ENCODE results near the gene PDE6B. TPM values are rescaled to one million over a fixed set of nuclear protein-coding genes. Genes with fewer than 3 reads are reported as not detected.

Gene PDE6B
- total RNA-seq, 1 donor from 2014 or later: 15.0 TPM

DNA sequence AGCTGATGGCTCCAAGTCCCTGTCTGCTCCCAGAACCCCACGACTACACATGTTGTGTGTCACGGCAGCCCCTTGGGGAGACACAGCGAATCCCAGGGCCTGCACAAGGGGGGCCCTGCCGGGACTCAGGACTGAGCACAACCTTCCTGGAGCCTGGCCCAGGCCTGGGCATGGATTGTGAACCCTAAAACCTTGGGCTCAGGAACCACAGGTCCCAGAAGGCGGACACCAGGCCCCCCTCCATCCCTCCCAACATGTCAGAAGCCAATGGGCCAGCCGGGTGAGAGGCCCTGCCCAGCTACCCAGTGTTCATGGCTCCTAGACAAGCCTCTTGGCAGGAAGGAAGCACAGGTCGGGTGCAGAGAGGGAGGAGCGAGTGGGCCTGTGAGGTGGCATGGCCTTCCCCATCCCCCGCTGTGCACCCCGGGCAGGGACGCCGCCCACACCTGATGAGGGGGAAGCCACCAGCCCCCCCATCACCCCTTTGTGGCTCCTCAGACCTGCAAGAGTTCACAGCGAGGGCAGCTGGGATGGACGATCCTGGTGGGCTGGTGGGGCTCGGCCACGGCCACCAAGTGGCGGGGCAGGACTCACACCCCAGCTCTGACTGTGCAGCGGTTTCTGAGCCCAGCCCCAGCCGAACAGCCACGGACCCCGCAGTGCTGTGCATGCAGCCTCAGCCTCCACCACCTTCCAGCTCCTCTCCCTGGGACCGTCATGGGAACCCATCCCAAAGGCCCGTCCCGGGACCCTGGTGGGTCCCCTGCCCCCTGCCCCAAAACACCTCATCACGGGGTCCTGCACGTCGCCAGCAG lies 3.7 kb downstream of the PDE6B start:
- Mint-ChIP-seq H3K36me3 (ENCODE audit: low read depth) (no peaks in the 10 kb centered on the region), H3K9me3 (peaks cover 7% of the 10 kb centered on the region), H3K4me3 (no peak overlapping the region), H3K27me3 (peaks cover 4% of the 10 kb centered on the region), H3K4me1 (no peaks in the 10 kb centered on the region), H3K27ac (no peak overlapping the region)
- DNase-seq: no peak
- POLR2A ChIA-PET: no interaction called here
- CTCF ChIA-PET: no interaction called here
- intact Hi-C loops (cut with micrococcal nuclease): no loop called here
- ATAC-seq (ENCODE audit: low read depth): no peak
- TF ChIP-seq, protein P1, sequence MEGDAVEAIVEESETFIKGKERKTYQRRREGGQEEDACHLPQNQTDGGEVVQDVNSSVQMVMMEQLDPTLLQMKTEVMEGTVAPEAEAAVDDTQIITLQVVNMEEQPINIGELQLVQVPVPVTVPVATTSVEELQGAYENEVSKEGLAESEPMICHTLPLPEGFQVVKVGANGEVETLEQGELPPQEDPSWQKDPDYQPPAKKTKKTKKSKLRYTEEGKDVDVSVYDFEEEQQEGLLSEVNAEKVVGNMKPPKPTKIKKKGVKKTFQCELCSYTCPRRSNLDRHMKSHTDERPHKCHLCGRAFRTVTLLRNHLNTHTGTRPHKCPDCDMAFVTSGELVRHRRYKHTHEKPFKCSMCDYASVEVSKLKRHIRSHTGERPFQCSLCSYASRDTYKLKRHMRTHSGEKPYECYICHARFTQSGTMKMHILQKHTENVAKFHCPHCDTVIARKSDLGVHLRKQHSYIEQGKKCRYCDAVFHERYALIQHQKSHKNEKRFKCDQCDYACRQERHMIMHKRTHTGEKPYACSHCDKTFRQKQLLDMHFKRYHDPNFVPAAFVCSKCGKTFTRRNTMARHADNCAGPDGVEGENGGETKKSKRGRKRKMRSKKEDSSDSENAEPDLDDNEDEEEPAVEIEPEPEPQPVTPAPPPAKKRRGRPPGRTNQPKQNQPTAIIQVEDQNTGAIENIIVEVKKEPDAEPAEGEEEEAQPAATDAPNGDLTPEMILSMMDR (IDR thresholded peaks at IDR 0.05): no peak

DNA sequence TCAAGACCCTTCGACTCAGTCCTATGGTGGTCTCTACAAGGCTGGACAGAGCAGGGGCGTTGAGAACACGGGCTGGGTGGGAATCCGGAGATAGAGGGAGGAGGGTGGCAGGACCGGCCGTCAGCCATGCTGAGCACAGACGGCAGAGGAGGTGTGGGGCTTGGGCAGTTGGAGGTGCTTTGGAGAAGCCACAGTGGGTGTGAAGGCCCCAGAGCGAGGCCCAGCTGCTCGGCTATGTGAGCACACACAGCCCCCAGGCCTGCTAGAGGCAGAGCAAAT lies 4.2 kb downstream of the PDE6B start:
- intact Hi-C loops (cut with micrococcal nuclease): no loop called here
- DNase-seq (no peak), ATAC-seq (ENCODE audit: low read depth) (no peak)
- ChIA-PET CTCF (no interaction called here), POLR2A (no interaction called here)
- TF ChIP-seq, protein P1 (IDR thresholded peaks at IDR 0.05): no peak
- Mint-ChIP-seq H3K36me3 (ENCODE audit: low read depth) (no peaks in the 10 kb centered on the region), H3K9me3 (peaks cover 7% of the 10 kb centered on the region), H3K27me3 (no peaks in the 10 kb centered on the region), H3K27ac (no peak overlapping the region), H3K4me1 (no peaks in the 10 kb centered on the region), H3K4me3 (no peak overlapping the region)

DNA sequence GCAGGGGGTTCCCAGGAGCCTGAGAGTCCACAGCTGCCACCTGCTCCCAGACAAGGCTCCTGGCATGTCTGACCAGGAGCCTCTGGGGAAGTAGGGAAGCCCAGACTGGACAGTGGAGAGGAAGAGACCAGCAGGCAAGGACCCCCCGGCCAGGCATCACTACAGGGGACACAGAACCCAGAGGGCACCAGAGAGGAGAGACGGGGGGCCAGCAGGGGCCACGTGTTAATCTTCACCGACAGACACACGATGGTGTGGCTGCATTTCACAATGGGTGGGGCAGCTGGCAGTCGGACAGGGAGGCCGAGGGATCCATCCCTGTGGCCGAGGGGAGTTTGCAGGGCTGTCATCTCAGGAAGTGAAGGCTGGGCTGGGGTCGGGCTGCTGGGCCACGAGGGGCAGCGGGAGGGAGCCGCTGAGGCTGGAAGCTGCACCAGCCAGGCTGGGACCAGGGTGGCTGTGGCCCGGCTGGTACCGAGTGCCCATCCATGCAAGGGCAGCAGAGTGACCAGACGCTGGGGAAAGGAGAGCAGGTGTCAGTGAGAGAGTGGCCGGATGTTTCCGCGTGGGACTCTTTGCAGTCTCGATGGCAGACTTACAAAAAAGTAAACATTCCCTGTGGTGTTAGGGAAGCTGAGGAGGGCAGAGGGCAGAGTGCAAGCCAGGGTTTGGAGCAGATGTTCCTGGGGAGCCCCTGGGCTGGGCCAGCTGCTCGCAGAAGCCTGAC lies 4.7 kb downstream of the PDE6B start:
- DNase-seq: no peak
- CTCF ChIA-PET: no interaction called here

DNA sequence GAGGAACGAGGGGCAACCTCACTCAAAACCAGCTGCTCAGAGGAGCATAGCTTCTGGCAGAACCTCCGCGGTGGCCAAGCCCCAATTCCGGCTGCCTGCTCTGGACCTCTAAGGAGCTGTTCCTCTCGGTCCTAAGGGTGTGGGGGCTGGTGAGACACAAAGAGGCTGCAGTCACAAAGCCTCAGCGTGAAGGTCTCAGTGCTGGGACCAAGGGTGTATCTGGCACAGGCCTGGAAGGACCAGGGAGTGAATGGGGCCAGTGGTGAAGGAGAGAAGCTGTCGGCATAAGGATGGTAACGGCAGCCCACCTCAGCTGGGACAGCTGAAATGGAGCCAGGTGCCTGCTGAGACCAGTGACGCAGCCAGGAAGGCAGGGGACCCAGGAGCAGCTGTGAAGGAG lies 5.3 kb downstream of the PDE6B start:
- POLR2A ChIA-PET: no interaction called here
- no peaks in the 10 kb centered on the region for H3K36me3 Mint-ChIP-seq (ENCODE audit: low read depth)
- no peaks in the 10 kb centered on the region for H3K27me3 Mint-ChIP-seq
- H3K27ac Mint-ChIP-seq: no peak overlapping the region
- peaks cover 7% of the 10 kb centered on the region for H3K9me3 Mint-ChIP-seq
- CTCF ChIA-PET: no interaction called here
- no peak for DNase-seq
- ATAC-seq (ENCODE audit: low read depth): no peak
- TF ChIP-seq, protein P1 (IDR thresholded peaks at IDR 0.05): no peak
- H3K4me3 Mint-ChIP-seq: no peak overlapping the region
- no peaks in the 10 kb centered on the region for H3K4me1 Mint-ChIP-seq
- intact Hi-C loops (cut with micrococcal nuclease): no loop called here

More for the DNA sequence above, 4.7 kb downstream of the PDE6B start:
- Mint-ChIP-seq H3K4me3 (no peak overlapping the region), H3K27ac (no peak overlapping the region), H3K4me1 (no peaks in the 10 kb centered on the region), H3K9me3 (peaks cover 7% of the 10 kb centered on the region), H3K27me3 (no peaks in the 10 kb centered on the region), H3K36me3 (ENCODE audit: low read depth) (no peaks in the 10 kb centered on the region)
- POLR2A ChIA-PET: no interaction called here
- intact Hi-C loops (cut with micrococcal nuclease): no loop called here
- no peak for ATAC-seq (ENCODE audit: low read depth)
- TF ChIP-seq, protein P1 (IDR thresholded peaks at IDR 0.05): no peak

DNA sequence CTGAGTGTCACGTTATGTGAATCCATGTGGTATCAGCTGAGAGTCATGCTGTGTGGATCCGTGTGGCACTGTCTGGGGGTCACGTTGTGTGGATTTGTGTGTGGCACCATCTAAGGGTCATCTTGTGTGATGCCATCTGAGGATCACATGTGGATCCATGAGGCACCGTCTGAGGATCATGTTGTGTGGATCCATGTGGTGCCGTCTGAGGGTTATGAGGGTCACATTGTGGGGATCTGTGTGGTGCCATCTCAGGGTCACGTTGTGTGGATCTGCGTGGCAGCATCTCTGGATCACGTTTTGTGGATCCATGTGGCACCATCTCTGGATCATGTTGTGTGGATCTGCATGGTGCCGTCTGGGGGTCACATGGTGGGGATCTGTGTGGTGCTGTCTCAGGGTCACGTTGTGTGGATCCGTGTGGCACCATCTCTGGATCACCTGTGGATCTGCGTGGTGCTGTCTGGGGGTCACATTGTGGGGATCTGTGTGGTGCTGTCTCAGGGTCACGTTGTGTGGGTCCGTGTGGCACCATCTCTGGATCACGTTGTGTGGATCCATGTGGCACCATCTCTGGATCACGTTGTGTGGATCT lies 6.9 kb downstream of the PDE6B start:
- Mint-ChIP-seq H3K27ac (no peak overlapping the region), H3K27me3 (no peaks in the 10 kb centered on the region), H3K36me3 (ENCODE audit: low read depth) (no peaks in the 10 kb centered on the region), H3K9me3 (peaks cover 7% of the 10 kb centered on the region), H3K4me1 (no peaks in the 10 kb centered on the region), H3K4me3 (no peak overlapping the region)
- TF ChIP-seq, protein P1 (IDR thresholded peaks at IDR 0.05): no peak
- intact Hi-C loops (cut with micrococcal nuclease): no loop called here
- CTCF ChIA-PET: no interaction called here
- DNase-seq (no peak), ATAC-seq (ENCODE audit: low read depth) (no peak)
- POLR2A ChIA-PET: no interaction called here
